ENCODE data around the gene CDC42EP3. TPM values are rescaled to one million over a fixed set of nuclear protein-coding genes. Genes with fewer than 3 reads are reported as not detected.

The CDC42EP3 gene
- total RNA-seq (2022; extraction: Qiagen RNA extraction; ENCODE audit: low read depth): 55.7 to 65.0 TPM (median 60.0 TPM) in 5 replicates

GRCh38 chr2:37671009-37671815 is at the start of gene CDC42EP3:
Gene CDC42EP3, minus strand, starts transcription at chr2:37671642. Its CDS starts 25,055 bp downstream, at chr2:37646587.

